ENCODE measurements around the gene MED13L.

GRCh38 chr12:115979851-115980250, 297.6 kb downstream of the MED13L start:
- TF ChIP-seq, protein P1, sequence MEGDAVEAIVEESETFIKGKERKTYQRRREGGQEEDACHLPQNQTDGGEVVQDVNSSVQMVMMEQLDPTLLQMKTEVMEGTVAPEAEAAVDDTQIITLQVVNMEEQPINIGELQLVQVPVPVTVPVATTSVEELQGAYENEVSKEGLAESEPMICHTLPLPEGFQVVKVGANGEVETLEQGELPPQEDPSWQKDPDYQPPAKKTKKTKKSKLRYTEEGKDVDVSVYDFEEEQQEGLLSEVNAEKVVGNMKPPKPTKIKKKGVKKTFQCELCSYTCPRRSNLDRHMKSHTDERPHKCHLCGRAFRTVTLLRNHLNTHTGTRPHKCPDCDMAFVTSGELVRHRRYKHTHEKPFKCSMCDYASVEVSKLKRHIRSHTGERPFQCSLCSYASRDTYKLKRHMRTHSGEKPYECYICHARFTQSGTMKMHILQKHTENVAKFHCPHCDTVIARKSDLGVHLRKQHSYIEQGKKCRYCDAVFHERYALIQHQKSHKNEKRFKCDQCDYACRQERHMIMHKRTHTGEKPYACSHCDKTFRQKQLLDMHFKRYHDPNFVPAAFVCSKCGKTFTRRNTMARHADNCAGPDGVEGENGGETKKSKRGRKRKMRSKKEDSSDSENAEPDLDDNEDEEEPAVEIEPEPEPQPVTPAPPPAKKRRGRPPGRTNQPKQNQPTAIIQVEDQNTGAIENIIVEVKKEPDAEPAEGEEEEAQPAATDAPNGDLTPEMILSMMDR (IDR thresholded peaks at IDR 0.05; ENCODE audit: extremely low read depth in 1 of 2, insufficient read depth in 1 of 2, low read depth in 1 of 2, low read length in 2 of 2), result no peak
- TF ChIP-seq JUN (IDR thresholded peaks at IDR 0.05; ENCODE audit: borderline replicate concordance, insufficient read depth, insufficient read length, low read depth), result no peak
- no peak for TF ChIP-seq POLR2A (IDR thresholded peaks at IDR 0.05; ENCODE audit: low read depth, low read length)
- TF ChIP-seq GATA2 (IDR thresholded peaks at IDR 0.05; ENCODE audit: insufficient read depth, insufficient read length, low read depth, low read length), result no peak
- no peak for TF ChIP-seq EZH2 (IDR thresholded peaks at IDR 0.05; ENCODE audit: borderline replicate concordance, low read depth, low read length, severe bottlenecking)
